Hematopoietic multipotent progenitor cell treated with erythropoietin and hydrocortisone succinate and interleukin-3 and kit ligand, for 17 days (in vitro differentiated cells): Measurements from ENCODE around the gene VEGFC.

Experiments used
- DNase-seq: peaks from one replicate; pipeline ENCODE4 v3.0.0-alpha.2; 2015; ENCODE audit warnings: low spot score

VEGFC gene

GRCh38 chr4:176792326-176793059 lies at the start of gene VEGFC:
VEGFC (minus strand) TSS chr4:176792922; CDS start chr4:176792311, 611 bp downstream.
- no peak for DNase-seq

GRCh38 chr4:176841711-176842112 lies 49.0 kb upstream of the VEGFC start:
- no peak for DNase-seq

GRCh38 chr4:176840166-176840565 lies 47.4 kb upstream of the VEGFC start:
- no peak for DNase-seq

- DNase-seq, result no peak
Observed at GRCh38 chr4:176839656-176840055, 46.9 kb upstream of the VEGFC start.

- no peak for DNase-seq
Observed at GRCh38 chr4:176838601-176839433, 46.1 kb upstream of the VEGFC start.

- no peak for DNase-seq
Observed at GRCh38 chr4:176837169-176837895, 44.6 kb upstream of the VEGFC start.

- DNase-seq, result no peak
Observed at GRCh38 chr4:176834531-176834930, 41.8 kb upstream of the VEGFC start.

GRCh38 chr4:176833400-176834175 lies 40.9 kb upstream of the VEGFC start:
- DNase-seq, result no peak

GRCh38 chr4:176830971-176831370 lies 38.2 kb upstream of the VEGFC start:
- DNase-seq, result no peak

GRCh38 chr4:176825586-176825985 lies 32.9 kb upstream of the VEGFC start:
- no peak for DNase-seq

- no peak for DNase-seq
Observed at GRCh38 chr4:176824645-176825366, 32.1 kb upstream of the VEGFC start.

- DNase-seq, result no peak
Observed at GRCh38 chr4:176818531-176818930, 25.8 kb upstream of the VEGFC start.

GRCh38 chr4:176817204-176817603 lies 24.5 kb upstream of the VEGFC start:
- no peak for DNase-seq

- no peak for DNase-seq
Observed at GRCh38 chr4:176814770-176815169, 22.0 kb upstream of the VEGFC start.

GRCh38 chr4:176810481-176811249 lies 17.9 kb upstream of the VEGFC start:
- DNase-seq, result no peak

GRCh38 chr4:176806778-176807375 lies 14.2 kb upstream of the VEGFC start:
- DNase-seq, result no peak

- no peak for DNase-seq
Observed at GRCh38 chr4:176805155-176805554, 12.4 kb upstream of the VEGFC start.

- no peak for DNase-seq
Observed at GRCh38 chr4:176800891-176801534, 8.3 kb upstream of the VEGFC start.

GRCh38 chr4:176799653-176800052 lies 6.9 kb upstream of the VEGFC start:
- DNase-seq, result no peak
